SK-MEL-5 (cell line): ENCODE results near the gene IGFBP5. TPM values are rescaled to one million over a fixed set of nuclear protein-coding genes. Genes with fewer than 3 reads are reported as not detected.

ENCODE experiments used
- DNase-seq: peaks from one replicate; pipeline ENCODE4 v3.0.0-alpha.2; 2016; ENCODE audit warnings: low read depth, low spot score
- in situ Hi-C: cut with HindIII; loops from 2 replicates; pipeline ENCODE4 v1.10.0; 2016; ENCODE audit warnings: low sequenced_read_pairs, high pct_unique_total_duplicates, low pct_unique_long_range_greater_than_20kb
- total RNA-seq: library from RNA; depleted of rRNA; stranded (reverse); fragments of >200 nt; shearing (Covaris generic); gene quantifications from 2 replicates; pipeline ENCODE4 v1.2.3, GENCODE V29; 2014

The IGFBP5 gene
- total RNA-seq, 1 experiment from 2014 or later, result 0.03 TPM

- in situ Hi-C loops, result no loop called here
- no peak for DNase-seq
Measured at GRCh38 chr2:216643986-216644659, 51.2 kb downstream of the IGFBP5 start.

- in situ Hi-C loops, result no loop called here
- DNase-seq, result no peak
Measured at GRCh38 chr2:216637472-216637871, 57.9 kb downstream of the IGFBP5 start.

DNA sequence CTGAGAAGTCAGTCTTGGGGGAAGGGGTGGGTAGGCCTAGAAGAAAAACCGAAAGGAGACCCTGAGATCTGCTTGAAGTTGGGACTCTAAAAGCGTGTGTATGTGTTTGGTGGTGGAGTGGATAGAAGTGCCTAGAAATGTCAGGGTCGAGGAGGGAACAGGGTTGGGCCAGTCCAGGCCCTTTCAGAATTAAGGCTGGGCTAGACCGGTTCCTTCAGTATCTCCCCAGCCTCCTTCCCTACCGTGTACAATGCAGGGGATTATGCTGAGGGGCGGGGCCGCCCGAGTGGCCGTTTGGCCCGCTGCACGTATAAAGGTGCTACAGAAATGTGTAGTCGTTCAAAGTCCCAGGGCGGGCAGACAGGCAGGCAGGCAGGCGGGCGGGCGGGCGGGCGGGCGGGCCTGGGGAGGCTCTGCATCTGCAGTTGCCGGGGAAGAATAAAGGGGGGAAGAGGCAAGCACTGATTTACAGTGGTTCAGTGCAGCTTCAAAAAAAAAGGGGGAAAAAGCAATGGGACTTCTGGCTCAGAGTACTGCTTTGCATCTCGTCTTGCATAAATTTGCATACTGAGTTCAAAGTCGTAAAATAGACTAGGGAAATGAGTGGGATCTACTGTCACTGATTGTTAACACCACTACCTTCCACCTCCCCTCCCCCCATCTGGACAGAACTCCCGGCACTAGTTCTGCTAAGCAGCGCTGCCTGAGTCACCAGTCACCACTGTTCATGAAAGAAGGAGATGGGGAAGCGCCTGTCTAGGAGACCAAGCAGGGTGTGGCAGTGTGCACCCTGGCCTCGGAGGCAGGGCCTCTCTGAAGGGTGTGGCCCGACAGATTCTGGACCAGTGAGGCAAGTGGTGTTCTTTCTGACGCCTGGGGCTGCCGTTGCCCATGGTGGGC, 58.5 kb downstream of the IGFBP5 start:
- in situ Hi-C loops, result no loop called here
- no peak for DNase-seq

DNA sequence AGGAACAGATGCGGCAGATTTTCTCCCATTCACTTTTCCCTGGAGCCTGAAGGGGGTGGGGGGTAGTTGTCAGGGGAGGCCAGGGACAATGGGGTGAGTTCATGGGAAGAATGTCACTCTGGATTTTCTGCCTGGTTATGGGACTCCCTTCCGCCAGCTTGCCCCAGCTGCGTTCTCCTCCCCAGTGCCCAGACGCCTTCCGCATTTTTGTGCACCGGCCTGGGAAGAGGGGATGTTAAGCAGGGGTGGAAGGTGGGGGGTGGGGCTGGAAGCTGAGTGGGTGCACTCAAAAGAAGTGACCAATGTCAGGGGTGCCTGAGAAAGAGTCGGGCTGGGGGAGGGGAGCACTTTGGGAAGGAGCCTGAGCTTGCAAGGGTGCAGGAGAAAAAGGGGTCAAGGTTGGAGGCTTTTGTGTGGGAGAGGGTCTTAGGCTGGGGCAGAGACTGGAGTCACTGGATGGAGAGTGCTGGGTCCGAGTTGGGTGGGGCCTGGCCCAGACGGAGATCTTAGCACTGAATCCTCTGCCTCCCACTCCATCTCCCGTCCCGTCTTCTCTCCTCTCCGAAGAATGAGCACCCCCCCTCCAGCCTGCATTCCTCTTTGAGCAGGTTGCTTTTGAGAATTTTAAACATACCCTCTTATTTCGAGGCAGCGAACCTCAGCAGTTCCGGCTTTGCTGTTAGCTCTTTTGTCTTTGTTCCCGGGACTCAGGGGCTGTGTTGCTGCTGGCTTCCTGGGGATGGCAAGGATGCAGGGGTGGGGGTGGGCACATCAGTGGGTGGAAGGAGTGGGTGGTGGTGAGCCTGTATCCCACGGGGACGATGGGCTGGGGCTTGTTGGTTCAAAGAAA, 59.4 kb downstream of the IGFBP5 start:
- in situ Hi-C loops, result no loop called here
- no peak for DNase-seq

DNA sequence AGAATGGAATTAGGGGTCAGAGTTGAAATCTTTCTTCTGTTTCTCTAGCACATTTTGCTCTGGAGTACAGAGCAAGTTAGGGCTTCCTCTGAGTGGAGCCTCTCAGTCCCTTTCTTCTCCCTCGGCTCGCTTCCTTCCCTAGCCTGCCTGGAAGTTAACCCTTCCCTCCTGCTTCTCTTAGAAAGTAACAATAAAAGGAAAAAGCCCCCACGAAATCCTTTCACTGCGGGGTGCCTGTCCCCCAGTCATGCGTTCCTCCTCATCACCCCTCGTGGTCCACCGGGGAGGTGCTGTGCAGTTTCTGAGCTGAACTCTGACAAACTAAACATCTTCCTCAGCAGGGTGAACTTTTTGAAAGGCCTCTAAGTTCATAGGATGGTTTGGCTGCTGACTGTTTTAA, 60.2 kb downstream of the IGFBP5 start:
- no peak for DNase-seq
- in situ Hi-C loops, result no loop called here

- DNase-seq, result no peak
- in situ Hi-C loops, result no loop called here
Measured at GRCh38 chr2:216634370-216635148, 60.8 kb downstream of the IGFBP5 start.

- no peak for DNase-seq
- in situ Hi-C loops, result no loop called here
Measured at GRCh38 chr2:216633616-216634369, 61.6 kb downstream of the IGFBP5 start.

DNA sequence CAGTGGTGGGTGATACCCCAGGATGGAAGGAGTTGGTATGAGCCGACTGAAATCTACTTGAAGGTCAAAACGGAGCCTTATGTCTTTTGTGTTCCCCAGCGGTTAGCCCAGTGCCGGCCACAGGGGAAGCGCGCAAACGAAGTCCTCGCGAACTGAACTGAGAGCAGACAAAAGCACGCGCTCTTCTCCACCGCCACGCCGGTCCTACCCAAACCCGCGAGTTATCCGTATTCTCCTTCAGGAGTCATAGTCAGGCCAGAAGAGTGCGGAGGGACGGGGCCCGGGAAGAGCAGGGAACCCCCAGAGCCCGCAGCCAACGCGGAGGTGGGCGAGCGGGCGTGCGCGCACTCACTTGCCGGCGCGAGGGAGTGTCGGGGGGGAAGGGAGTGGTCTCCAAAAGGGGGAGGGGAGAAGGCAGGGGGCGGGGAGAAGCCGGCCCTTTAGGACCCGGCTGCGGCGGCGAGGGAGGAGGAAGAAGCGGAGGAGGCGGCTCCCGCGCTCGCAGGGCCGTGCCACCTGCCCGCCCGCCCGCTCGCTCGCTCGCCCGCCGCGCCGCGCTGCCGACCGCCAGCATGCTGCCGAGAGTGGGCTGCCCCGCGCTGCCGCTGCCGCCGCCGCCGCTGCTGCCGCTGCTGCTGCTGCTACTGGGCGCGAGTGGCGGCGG, 62.3 kb downstream of the IGFBP5 start, which contains the start of gene IGFBP2:
Gene IGFBP2, plus strand, starts transcription at position 469 of the 664 bp plus-strand sequence. Its CDS starts 104 bp downstream, at position 573.
- peak; percentile 78 for DNase-seq

GRCh38 chr2:216632346-216632951, 62.9 kb downstream of the IGFBP5 start:
- in situ Hi-C loops, result no loop called here
- DNase-seq, result no peak

More for the DNA sequence above, 62.3 kb downstream of the IGFBP5 start, which contains the start of gene IGFBP2:
- in situ Hi-C loops, result no loop called here

DNA sequence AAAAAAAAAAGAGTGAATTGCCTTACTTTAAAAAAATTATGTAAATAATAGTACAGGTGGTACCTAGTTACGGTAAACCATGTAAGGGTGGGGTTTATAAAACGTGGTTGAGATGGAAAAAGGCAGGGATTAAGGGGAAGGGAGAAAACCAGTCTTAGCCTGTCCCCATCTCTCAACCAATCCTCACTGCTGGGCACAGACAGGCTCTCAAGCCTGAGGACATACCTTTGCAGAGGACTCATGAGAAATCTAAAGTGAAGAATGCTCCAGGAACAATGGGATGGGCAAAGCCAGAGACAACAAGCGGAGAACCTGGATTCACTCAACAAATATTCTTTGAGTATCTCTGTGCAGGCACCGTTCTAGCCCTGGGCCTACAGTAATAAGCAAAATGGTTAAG, 65.6 kb downstream of the IGFBP5 start:
- DNase-seq, result no peak
- in situ Hi-C loops, result no loop called here

- in situ Hi-C loops, result no loop called here
- DNase-seq, result no peak
Measured at GRCh38 chr2:216626875-216627245, 68.5 kb downstream of the IGFBP5 start.

GRCh38 chr2:216626168-216626874, 69.0 kb downstream of the IGFBP5 start:
- in situ Hi-C loops, result no loop called here
- no peak for DNase-seq

GRCh38 chr2:216624251-216624650, 71.1 kb downstream of the IGFBP5 start:
- in situ Hi-C loops, result no loop called here
- no peak for DNase-seq

GRCh38 chr2:216622526-216622925, 72.8 kb downstream of the IGFBP5 start:
- in situ Hi-C loops, result no loop called here
- DNase-seq, result peak; percentile 46
